Neuron (in vitro differentiated cells): ENCODE measurements around the gene ADPRHL1.

ENCODE experiments used
- H2AFZ ChIP-seq: one replicate; pipeline ENCODE4 v1.6.1; 2013; ENCODE audit warnings: low read depth, mild to moderate bottlenecking, inconsistent platforms, low read length, moderate library complexity
- H3K27me3 ChIP-seq: one replicate; pipeline ENCODE4 v1.6.1; 2013; ENCODE audit warnings: low read length; ENCODE audit not compliant: insufficient read depth
- H3K36me3 ChIP-seq: one replicate; pipeline ENCODE4 v1.6.1; 2013; ENCODE audit warnings: low read length; ENCODE audit not compliant: insufficient read depth
- H3K4me1 ChIP-seq: one replicate; pipeline ENCODE4 v1.6.1; 2013; ENCODE audit warnings: low read length; ENCODE audit not compliant: insufficient read depth
- H3K4me3 ChIP-seq: 2 replicates; pipeline ENCODE4 v1.5.1; 2013; ENCODE audit warnings: mild to moderate bottlenecking, low read length, moderate library complexity
- H3K9me3 ChIP-seq: one replicate; pipeline ENCODE4 v1.6.1; 2013; ENCODE audit warnings: low read length

ADPRHL1 gene

GRCh38 chr13:113452942-113453901 is at the start of gene ADPRHL1:
TSS of gene ADPRHL1 (minus strand) at chr13:113453488. CDS start at chr13:113453437, 51 bp downstream.
- H3K4me3 ChIP-seq, result no peak within 1 kb of the TSS
- H3K36me3 ChIP-seq, result peaks cover 39% of the 10 kb centered on the region
- peaks cover 2% of the 10 kb centered on the region for H3K4me1 ChIP-seq
- H3K27me3 ChIP-seq, result no peaks in the 10 kb centered on the region
- no peaks in the 10 kb centered on the region for H3K9me3 ChIP-seq
- H2AFZ ChIP-seq, result no peak within 1 kb of the TSS

GRCh38 chr13:113502686-113503085 is 49.4 kb upstream of the ADPRHL1 start:
- Histone ChIP-seq H2AFZ (no peak overlapping the region), H3K36me3 (peaks cover 90% of the 10 kb centered on the region), H3K4me3 (no peak overlapping the region), H3K27me3 (no peaks in the 10 kb centered on the region), H3K9me3 (no peaks in the 10 kb centered on the region), H3K4me1 (peaks cover 3% of the 10 kb centered on the region)

GRCh38 chr13:113500530-113501265 is 47.4 kb upstream of the ADPRHL1 start:
- Histone ChIP-seq H3K4me1 (peaks cover 3% of the 10 kb centered on the region), H3K27me3 (no peaks in the 10 kb centered on the region), H3K36me3 (peaks cover 94% of the 10 kb centered on the region), H2AFZ (no peak overlapping the region), H3K9me3 (no peaks in the 10 kb centered on the region), H3K4me3 (no peak overlapping the region)

- H3K4me1 ChIP-seq, result peaks cover 5% of the 10 kb centered on the region
- no peak overlapping the region for H2AFZ ChIP-seq
- H3K9me3 ChIP-seq, result no peaks in the 10 kb centered on the region
- peaks cover 91% of the 10 kb centered on the region for H3K36me3 ChIP-seq
- H3K27me3 ChIP-seq, result no peaks in the 10 kb centered on the region
- H3K4me3 ChIP-seq, result no peak overlapping the region
Observed at GRCh38 chr13:113499936-113500335, 46.6 kb upstream of the ADPRHL1 start.

GRCh38 chr13:113498905-113499304 is 45.6 kb upstream of the ADPRHL1 start:
- H3K36me3 ChIP-seq, result peaks cover 81% of the 10 kb centered on the region
- H3K4me3 ChIP-seq, result no peak overlapping the region
- H3K27me3 ChIP-seq, result no peaks in the 10 kb centered on the region
- no peak overlapping the region for H2AFZ ChIP-seq
- peaks cover 5% of the 10 kb centered on the region for H3K4me1 ChIP-seq
- H3K9me3 ChIP-seq, result no peaks in the 10 kb centered on the region

- Histone ChIP-seq H3K27me3 (no peaks in the 10 kb centered on the region), H3K4me3 (no peak overlapping the region), H3K36me3 (peaks cover 65% of the 10 kb centered on the region), H2AFZ (no peak overlapping the region), H3K9me3 (no peaks in the 10 kb centered on the region), H3K4me1 (peaks cover 7% of the 10 kb centered on the region)
Observed at GRCh38 chr13:113497217-113497616, 43.9 kb upstream of the ADPRHL1 start.

- no peak overlapping the region for H3K4me3 ChIP-seq
- H3K9me3 ChIP-seq, result no peaks in the 10 kb centered on the region
- H3K27me3 ChIP-seq, result no peaks in the 10 kb centered on the region
- no peak overlapping the region for H2AFZ ChIP-seq
- H3K4me1 ChIP-seq, result peaks cover 12% of the 10 kb centered on the region
- H3K36me3 ChIP-seq, result peaks cover 50% of the 10 kb centered on the region
Observed at GRCh38 chr13:113495494-113496210, 42.4 kb upstream of the ADPRHL1 start.

GRCh38 chr13:113493315-113493951 is 40.1 kb upstream of the ADPRHL1 start:
- Histone ChIP-seq H3K9me3 (no peaks in the 10 kb centered on the region), H3K27me3 (no peaks in the 10 kb centered on the region), H3K36me3 (peaks cover 30% of the 10 kb centered on the region), H3K4me1 (peaks cover 23% of the 10 kb centered on the region), H3K4me3 (no peak overlapping the region), H2AFZ (no peak overlapping the region)

- H3K4me1 ChIP-seq, result peaks cover 28% of the 10 kb centered on the region
Observed at GRCh38 chr13:113491982-113492381, 38.7 kb upstream of the ADPRHL1 start.

GRCh38 chr13:113491418-113491883 is 38.2 kb upstream of the ADPRHL1 start:
- no peaks in the 10 kb centered on the region for H3K27me3 ChIP-seq
- peaks cover 28% of the 10 kb centered on the region for H3K4me1 ChIP-seq

More at GRCh38 chr13:113491982-113492381, 38.7 kb upstream of the ADPRHL1 start:
- Histone ChIP-seq H3K4me3 (peak overlapping the region; percentile 59), H3K9me3 (no peaks in the 10 kb centered on the region), H2AFZ (no peak overlapping the region), H3K27me3 (no peaks in the 10 kb centered on the region), H3K36me3 (peaks cover 16% of the 10 kb centered on the region)

GRCh38 chr13:113490496-113491417 is 37.5 kb upstream of the ADPRHL1 start, which contains the start of gene DCUN1D2:
TSS of gene DCUN1D2 (minus strand) at chr13:113490711. CDS start at chr13:113490669, 42 bp downstream.
- H3K27me3 ChIP-seq, result no peaks in the 10 kb centered on the region
- H3K9me3 ChIP-seq, result no peaks in the 10 kb centered on the region
- H3K4me1 ChIP-seq, result peaks cover 28% of the 10 kb centered on the region
- peak within 1 kb of the TSS; percentile 39 for H2AFZ ChIP-seq
- H3K36me3 ChIP-seq, result peaks cover 5% of the 10 kb centered on the region
- H3K4me3 ChIP-seq, result peak within 1 kb of the TSS; percentile 59

More at GRCh38 chr13:113491418-113491883, 38.2 kb upstream of the ADPRHL1 start:
- Histone ChIP-seq H3K4me3 (peak overlapping the region; percentile 59), H3K36me3 (peaks cover 11% of the 10 kb centered on the region), H3K9me3 (no peaks in the 10 kb centered on the region), H2AFZ (peak overlapping the region; percentile 39)
